ENCODE measurements around the gene SOAT1.
A peak's percentile ranks its signal among the peaks of the same experiment; 100 is the strongest.
"Not testable (repeated sequence)": the region's sequence is repeated elsewhere in the genome, so short reads cannot be mapped to it uniquely, and the experiment has no call there.

Gene SOAT1

GRCh38 chr1:179353546-179353945, 59.9 kb downstream of the SOAT1 start:
- POLR2A ChIA-PET = no interaction called here
- CTCF ChIA-PET = interaction anchor here (0.9 kb wide), 1 partner anchor 15 kb away, joined by 4 read pairs; no protein-coding TSS in a partner anchor
- Histone ChIP-seq H3K4me3 (ENCODE audit: low read depth, low read length) (no peak overlapping the region), H3K9me3 (ENCODE audit: control insufficient read depth, insufficient read depth, low read depth, low read length) (no peaks in the 10 kb centered on the region), H3K27ac (ENCODE audit: extremely low read depth, low read depth, low read length) (no peak overlapping the region), H3K36me3 (ENCODE audit: control insufficient read depth in 2 of 2, insufficient read depth in 1 of 2, low read length in 2 of 2) (peaks cover 12 to 37% of the 10 kb centered on the region in 2 experiments), H3K4me1 (ENCODE audit: control insufficient read depth, insufficient read depth, low read length) (no peaks in the 10 kb centered on the region)
- TF ChIP-seq ZNF501 (tag by site-specific recombination; IDR thresholded peaks at IDR 0.05) (no peak), GLIS2 (tag by site-specific recombination; IDR thresholded peaks at IDR 0.05) (no peak), ZNF514 (tag by site-specific recombination; IDR thresholded peaks at IDR 0.05) (no peak), BCL11A (tag by site-specific recombination; IDR thresholded peaks at IDR 0.05; ENCODE audit: low read depth) (no peak), SP2 (tag by site-specific recombination; IDR thresholded peaks at IDR 0.05) (no peak), ZNF157 (tag by site-specific recombination; IDR thresholded peaks at IDR 0.05) (no peak), ZNF24 (tag by site-specific recombination; IDR thresholded peaks at IDR 0.05) (no peak), ZNF354C (tag by site-specific recombination; IDR thresholded peaks at IDR 0.05; ENCODE audit: borderline replicate concordance, low read depth) (no peak), ZNF2 (tag by site-specific recombination; IDR thresholded peaks at IDR 0.05) (no peak), ZNF324 (tag by site-specific recombination; IDR thresholded peaks at IDR 0.05) (no peak), ZNF48 (tag by site-specific recombination; IDR thresholded peaks at IDR 0.05) (no peak), ZNF169 (tag by site-specific recombination; IDR thresholded peaks at IDR 0.05) (no peak)
- TF ChIP-seq, protein P1, sequence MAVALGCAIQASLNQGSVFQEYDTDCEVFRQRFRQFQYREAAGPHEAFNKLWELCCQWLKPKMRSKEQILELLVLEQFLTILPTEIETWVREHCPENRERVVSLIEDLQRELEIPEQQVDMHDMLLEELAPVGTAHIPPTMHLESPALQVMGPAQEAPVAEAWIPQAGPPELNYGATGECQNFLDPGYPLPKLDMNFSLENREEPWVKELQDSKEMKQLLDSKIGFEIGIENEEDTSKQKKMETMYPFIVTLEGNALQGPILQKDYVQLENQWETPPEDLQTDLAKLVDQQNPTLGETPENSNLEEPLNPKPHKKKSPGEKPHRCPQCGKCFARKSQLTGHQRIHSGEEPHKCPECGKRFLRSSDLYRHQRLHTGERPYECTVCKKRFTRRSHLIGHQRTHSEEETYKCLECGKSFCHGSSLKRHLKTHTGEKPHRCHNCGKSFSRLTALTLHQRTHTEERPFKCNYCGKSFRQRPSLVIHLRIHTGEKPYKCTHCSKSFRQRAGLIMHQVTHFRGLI (tag by site-specific recombination; IDR thresholded peaks at IDR 0.05) = no peak
- TF ChIP-seq, protein P2, sequence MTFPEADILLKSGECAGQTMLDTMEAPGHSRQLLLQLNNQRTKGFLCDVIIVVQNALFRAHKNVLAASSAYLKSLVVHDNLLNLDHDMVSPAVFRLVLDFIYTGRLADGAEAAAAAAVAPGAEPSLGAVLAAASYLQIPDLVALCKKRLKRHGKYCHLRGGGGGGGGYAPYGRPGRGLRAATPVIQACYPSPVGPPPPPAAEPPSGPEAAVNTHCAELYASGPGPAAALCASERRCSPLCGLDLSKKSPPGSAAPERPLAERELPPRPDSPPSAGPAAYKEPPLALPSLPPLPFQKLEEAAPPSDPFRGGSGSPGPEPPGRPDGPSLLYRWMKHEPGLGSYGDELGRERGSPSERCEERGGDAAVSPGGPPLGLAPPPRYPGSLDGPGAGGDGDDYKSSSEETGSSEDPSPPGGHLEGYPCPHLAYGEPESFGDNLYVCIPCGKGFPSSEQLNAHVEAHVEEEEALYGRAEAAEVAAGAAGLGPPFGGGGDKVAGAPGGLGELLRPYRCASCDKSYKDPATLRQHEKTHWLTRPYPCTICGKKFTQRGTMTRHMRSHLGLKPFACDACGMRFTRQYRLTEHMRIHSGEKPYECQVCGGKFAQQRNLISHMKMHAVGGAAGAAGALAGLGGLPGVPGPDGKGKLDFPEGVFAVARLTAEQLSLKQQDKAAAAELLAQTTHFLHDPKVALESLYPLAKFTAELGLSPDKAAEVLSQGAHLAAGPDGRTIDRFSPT (tag by site-specific recombination; IDR thresholded peaks at IDR 0.05) = no peak

DNA sequence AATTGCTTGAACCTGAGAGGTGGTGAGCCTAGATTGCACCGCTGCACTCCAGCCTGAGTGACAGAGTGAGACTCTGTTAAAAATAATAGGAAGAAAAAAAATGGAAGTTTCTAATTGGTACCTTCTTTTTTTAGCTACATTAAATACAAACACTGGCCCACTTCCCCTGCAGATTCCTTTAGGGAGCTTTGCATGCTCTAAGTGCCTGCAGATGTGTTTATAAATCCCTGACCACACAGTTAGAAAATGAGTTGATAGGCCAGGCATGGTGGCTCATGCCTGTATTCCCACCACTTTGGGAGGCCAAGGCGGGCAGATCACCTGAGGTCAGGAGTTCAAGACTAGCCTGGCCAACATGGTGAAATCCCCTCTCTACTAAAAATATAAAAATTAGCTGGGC, 68.0 kb downstream of the SOAT1 start:
- H3K9me3 ChIP-seq (ENCODE audit: control insufficient read depth, insufficient read depth, low read depth, low read length); CTCF ChIA-PET; H3K4me1 ChIP-seq (ENCODE audit: control insufficient read depth, insufficient read depth, low read length); H3K27ac ChIP-seq (ENCODE audit: extremely low read depth, low read depth, low read length); POLR2A ChIA-PET; H3K36me3 ChIP-seq (ENCODE audit: control insufficient read depth in 2 of 2, insufficient read depth in 1 of 2, low read length in 2 of 2); H3K4me3 ChIP-seq (ENCODE audit: low read depth, low read length): not testable (repeated sequence)

DNA sequence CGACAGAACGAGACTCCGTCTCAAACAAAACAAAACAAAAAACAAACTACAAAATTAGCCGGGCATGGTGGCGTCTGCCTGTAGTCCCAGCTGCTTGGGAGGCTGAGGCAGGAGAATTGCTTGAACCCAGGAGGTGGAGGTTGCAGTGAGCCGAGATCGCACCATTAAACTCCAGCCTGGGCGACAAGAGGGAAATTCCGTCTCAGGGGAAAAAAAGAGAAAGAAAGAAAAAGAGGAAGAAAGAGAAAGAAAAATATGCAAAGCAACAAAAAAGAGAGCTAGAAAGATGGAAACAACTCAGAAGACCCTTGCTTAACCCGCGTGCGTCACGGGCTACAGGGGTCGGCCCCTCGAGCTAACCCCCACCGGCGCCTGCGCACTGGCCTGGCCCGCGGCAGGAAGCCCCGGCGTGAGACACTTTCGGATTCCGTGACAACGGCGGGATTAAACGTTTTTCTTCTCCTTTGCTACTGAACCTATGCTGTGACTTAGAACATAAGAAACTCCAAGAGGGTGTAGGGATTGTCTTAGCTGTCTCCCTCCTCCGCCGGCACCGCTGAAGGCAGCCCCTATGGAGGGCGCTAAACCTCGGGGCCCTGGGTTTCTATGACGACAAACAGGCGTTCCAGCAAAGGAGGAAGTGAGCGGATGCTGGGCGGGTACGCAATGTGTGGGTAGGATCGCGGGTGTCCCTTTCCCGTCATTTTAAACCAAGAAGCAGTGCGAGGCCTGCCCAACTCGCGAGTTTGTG, 71.9 kb downstream of the SOAT1 start, which contains the start of gene AXDND1:
AXDND1 (plus strand) TSS at position 630 of the 751 bp plus-strand sequence. CDS start 539 bp downstream, outside the sequence.
- Histone ChIP-seq H3K9me3 (ENCODE audit: control insufficient read depth, insufficient read depth, low read depth, low read length) (no peaks in the 10 kb centered on the region), H3K4me1 (ENCODE audit: control insufficient read depth, insufficient read depth, low read length) (no peaks in the 10 kb centered on the region), H3K27ac (ENCODE audit: extremely low read depth, low read depth, low read length) (peak within 1 kb of the TSS; percentile 58; the same call in 1 of the 2 replicates), H3K4me3 (ENCODE audit: low read depth, low read length) (peak within 1 kb of the TSS; percentile 78), H3K36me3 (ENCODE audit: control insufficient read depth in 2 of 2, insufficient read depth in 1 of 2, low read length in 2 of 2) (no peaks in the 10 kb centered on the region)
- ChIA-PET POLR2A (interaction anchor here (1.4 kb wide), 1 partner anchor 72 kb away, joined by 9 read pairs; the partner anchor contains the start of gene SOAT1), CTCF (interaction anchor here (0.6 to 1.8 kb wide), 8 partner anchors 9 to 286 kb away, joined by 3 to 5 read pairs (median 3); partner anchors contain the start of gene SOAT1)
- TF ChIP-seq ZNF19 (tag by site-specific recombination; IDR thresholded peaks at IDR 0.05; ENCODE audit: low read depth) (no peak), ZBTB10 (tag by site-specific recombination; IDR thresholded peaks at IDR 0.05) (peak; percentile 85; the same call in 1 of the 2 replicates), ZNF155 (tag by site-specific recombination; IDR thresholded peaks at IDR 0.05) (no peak), ZNF146 (tag by site-specific recombination; IDR thresholded peaks at IDR 0.05) (no peak), ZNF292 (tag by site-specific recombination; IDR thresholded peaks at IDR 0.05; ENCODE audit: borderline replicate concordance, low read depth) (no peak), ZNF362 (tag by site-specific recombination; IDR thresholded peaks at IDR 0.05) (no peak), ZNF558 (tag by site-specific recombination; IDR thresholded peaks at IDR 0.05) (0 out of 2 replicates have a peak, but pooled peaks have one; percentile 12)
- TF ChIP-seq, protein P3, sequence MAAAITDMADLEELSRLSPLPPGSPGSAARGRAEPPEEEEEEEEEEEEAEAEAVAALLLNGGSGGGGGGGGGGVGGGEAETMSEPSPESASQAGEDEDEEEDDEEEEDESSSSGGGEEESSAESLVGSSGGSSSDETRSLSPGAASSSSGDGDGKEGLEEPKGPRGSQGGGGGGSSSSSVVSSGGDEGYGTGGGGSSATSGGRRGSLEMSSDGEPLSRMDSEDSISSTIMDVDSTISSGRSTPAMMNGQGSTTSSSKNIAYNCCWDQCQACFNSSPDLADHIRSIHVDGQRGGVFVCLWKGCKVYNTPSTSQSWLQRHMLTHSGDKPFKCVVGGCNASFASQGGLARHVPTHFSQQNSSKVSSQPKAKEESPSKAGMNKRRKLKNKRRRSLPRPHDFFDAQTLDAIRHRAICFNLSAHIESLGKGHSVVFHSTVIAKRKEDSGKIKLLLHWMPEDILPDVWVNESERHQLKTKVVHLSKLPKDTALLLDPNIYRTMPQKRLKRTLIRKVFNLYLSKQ (tag by site-specific recombination; IDR thresholded peaks at IDR 0.05; ENCODE audit: borderline replicate concordance) = no peak

Measured in HEK293 (cell line).